ENCODE data around the gene IL1RL1.
"Not testable (repeated sequence)": the region's sequence is repeated elsewhere in the genome, so short reads cannot be mapped to it uniquely, and the experiment has no call there.

IL1RL1 gene

DNA sequence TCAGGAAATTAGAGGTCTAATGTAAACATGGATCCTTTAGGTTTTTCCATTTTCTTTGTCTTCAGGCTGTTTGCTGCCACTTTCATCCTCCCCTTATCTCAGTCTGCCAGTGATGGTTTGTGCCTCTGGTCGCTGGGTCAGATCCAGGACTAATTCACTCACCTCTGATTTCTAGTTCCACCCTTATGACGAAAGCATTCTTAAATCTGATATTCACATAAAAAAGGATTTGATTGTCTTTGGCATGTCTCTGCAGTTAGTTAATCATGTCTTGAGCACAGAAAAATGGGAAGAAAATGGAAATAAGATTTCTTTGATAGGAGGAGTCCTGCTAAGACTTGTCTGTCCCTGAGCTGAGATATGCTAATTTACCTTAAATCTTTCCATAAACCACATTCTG is 4.6 kb downstream of the IL1RL1 start:
- TF ChIP-seq, protein P1, sequence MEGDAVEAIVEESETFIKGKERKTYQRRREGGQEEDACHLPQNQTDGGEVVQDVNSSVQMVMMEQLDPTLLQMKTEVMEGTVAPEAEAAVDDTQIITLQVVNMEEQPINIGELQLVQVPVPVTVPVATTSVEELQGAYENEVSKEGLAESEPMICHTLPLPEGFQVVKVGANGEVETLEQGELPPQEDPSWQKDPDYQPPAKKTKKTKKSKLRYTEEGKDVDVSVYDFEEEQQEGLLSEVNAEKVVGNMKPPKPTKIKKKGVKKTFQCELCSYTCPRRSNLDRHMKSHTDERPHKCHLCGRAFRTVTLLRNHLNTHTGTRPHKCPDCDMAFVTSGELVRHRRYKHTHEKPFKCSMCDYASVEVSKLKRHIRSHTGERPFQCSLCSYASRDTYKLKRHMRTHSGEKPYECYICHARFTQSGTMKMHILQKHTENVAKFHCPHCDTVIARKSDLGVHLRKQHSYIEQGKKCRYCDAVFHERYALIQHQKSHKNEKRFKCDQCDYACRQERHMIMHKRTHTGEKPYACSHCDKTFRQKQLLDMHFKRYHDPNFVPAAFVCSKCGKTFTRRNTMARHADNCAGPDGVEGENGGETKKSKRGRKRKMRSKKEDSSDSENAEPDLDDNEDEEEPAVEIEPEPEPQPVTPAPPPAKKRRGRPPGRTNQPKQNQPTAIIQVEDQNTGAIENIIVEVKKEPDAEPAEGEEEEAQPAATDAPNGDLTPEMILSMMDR (IDR thresholded peaks at IDR 0.05; ENCODE audit: low read depth, low read length) = no peak

DNA sequence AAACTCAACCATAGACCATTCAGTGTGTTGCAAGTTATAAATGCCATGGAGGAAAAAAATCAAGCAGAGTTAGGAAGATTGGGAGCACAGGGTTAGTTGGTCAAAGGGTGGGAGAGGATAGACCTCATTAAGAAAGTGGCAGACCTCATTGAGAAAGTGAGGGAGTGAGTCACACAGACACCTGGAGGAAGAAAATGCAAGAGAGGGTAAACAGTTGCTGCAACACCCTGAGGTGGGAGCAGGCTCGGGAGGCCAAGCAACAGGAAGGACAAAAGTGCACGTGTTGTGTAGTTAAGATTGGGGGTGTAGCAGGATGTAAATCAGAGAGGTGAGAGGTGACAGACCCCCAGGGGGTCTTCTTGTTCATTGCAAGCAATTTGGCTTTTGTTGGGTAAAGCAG is 6.4 kb downstream of the IL1RL1 start:
- TF ChIP-seq, protein P1 (IDR thresholded peaks at IDR 0.05; ENCODE audit: low read depth, low read length) = no peak
- no peak for DNase-seq (ENCODE audit: extremely low read depth, low read depth)

More for the DNA sequence above, 4.6 kb downstream of the IL1RL1 start:
- DNase-seq (ENCODE audit: extremely low read depth, low read depth) = no peak

DNA sequence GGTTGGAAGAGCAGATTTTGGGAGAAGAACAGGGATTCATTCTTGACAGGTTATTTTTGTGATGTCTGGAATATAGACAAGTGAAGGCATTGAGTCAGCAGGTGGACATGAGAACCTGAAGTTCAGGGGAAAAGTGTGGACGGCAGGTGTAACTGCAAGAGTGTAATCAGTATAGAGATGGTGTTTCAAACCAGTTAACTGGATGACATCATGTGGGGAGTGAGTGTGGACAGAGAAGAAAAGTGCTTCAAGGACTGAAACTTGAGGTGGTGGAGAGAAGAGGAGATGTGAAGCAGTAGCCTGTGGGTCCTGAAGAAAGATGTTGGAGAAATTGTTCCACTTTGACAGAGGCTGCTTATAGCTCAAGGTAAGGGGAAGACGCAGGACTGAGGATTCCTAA is 7.1 kb downstream of the IL1RL1 start:
- TF ChIP-seq, protein P1 (IDR thresholded peaks at IDR 0.05; ENCODE audit: low read depth, low read length) = no peak
- DNase-seq (ENCODE audit: extremely low read depth, low read depth) = no peak

DNA sequence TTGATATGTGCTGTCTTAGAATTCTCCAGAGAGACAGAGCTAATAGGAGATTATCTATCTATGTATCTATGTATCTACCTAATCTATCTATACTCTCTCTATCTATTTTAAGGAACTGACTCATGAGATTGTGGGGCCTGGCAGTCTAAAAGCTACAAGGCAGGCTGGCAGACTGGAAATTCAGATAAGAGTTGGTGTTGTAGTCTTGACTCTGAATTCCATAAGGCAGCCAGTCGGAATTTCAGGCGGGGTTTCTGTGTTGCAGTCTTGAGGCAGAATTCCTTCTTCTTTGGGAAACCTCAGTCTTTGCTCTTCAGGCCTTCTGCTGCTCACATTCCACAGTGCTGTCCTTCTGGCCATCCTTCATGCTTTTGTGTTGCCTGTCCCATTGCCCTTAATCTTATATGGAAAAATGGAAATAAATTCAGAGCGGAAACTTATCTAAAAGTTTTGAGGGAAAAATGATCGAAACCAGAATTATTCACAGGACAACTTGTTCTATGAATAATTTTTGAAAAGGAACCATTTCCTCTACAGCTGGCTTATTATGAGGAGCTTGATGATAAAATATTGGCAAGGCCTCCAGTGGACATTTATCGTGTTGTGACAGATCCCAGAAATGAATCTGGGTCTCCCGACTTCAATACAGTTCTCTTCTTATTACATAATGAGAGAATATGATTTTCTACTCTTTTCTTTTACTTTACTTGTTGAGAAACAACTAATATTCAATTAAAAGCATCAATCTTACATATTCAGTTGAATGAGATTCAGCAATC is 10.8 kb downstream of the IL1RL1 start:
- DNase-seq (ENCODE audit: extremely low read depth, low read depth) = no peak

DNA sequence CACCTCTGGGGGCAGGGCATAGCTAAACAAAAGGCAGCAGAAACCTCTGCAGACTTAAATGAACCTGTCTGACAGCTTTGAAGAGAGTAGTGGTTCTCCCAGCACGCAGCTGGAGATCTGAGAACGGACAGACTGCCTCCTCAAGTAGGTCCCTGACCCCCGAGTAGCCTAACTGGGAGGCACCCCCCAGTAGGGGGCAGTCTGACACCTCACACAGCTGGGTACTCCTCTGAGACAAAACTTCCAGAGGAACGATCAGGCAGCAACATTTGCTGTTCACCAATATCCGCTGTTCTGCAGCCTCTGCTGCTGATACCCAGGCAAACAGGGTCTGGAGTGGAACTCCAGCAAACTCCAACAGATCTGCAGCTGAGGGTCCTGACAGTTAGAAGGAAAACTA is 13.6 kb downstream of the IL1RL1 start:
- DNase-seq (ENCODE audit: extremely low read depth, low read depth) = not testable (repeated sequence)

More for the DNA sequence above, 10.8 kb downstream of the IL1RL1 start:
- TF ChIP-seq, protein P1 (IDR thresholded peaks at IDR 0.05; ENCODE audit: low read depth, low read length) = no peak

DNA sequence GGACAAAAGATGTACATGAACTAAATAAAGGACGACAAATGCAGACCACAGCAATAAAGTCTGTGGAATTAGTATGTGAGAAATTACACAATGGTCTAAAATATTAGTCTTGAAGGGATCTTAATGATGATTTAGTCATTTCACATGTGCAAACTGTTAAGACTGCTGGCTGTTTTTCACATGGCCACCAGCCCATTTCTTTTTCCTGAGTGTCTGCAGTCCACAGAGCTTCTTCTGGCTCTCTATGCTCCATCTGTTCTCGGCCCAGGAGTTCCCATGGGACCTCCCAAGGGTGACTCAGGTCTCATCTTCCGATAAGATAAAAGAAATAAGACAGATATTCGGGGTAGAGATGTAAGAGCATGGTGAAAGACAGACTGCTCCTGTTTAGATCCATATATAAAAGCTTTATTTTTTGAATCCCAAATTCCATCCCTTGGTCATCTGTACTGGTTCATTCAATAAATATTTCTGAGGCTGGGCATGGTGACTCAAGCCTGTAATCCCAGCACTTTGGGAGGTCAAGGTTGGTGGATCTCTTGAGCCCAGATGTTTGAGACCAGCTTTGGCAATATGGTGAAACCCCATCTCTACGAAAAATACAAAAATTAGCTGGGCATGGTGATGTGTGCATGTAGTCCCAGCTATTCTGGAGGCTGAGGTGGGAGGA is 20.1 kb downstream of the IL1RL1 start:
- TF ChIP-seq, protein P1 (IDR thresholded peaks at IDR 0.05; ENCODE audit: low read depth, low read length) = no peak
- DNase-seq (ENCODE audit: extremely low read depth, low read depth) = no peak

DNA sequence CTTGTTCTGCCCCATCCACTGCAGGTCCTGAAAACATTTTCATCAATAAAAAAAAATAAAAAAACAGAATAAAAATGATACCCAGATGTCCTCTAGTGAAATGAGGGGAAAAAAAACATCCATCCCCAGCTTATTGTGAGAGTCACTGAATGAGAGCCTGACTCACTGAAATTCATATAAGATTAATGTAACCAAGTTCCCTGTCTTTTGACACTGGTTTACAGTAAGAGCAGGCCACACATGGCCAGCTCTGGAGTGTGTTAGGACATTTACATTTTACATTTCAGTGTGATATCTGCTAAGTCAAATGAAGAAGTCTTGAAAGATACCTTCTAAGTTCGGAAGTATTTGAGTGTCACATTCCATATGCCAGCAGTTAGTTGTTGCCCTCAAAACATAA is 23.1 kb downstream of the IL1RL1 start:
- TF ChIP-seq, protein P1 (IDR thresholded peaks at IDR 0.05; ENCODE audit: low read depth, low read length) = no peak
- DNase-seq (ENCODE audit: extremely low read depth, low read depth) = no peak

All from AG09319 (cell line).